NCI-H2227 (cell line): ENCODE data around the gene SH3BP5.

Experiments used
- DNase-seq: peaks from one replicate; lab custom pipeline; 2025; ENCODE audit not compliant: unreplicated experiment; lab: John Stamatoyannopoulos, UW

Gene SH3BP5

GRCh38 chr3:15300323-15301078, 31.9 kb downstream of the SH3BP5 start:
- no peak for DNase-seq

GRCh38 chr3:15299036-15299435, 33.4 kb downstream of the SH3BP5 start:
- no peak for DNase-seq

- no peak for DNase-seq
Observed at GRCh38 chr3:15298504-15298903, 33.9 kb downstream of the SH3BP5 start.

- no peak for DNase-seq
Observed at GRCh38 chr3:15297608-15298350, 34.6 kb downstream of the SH3BP5 start.

GRCh38 chr3:15295506-15295905, 36.9 kb downstream of the SH3BP5 start:
- no peak for DNase-seq

GRCh38 chr3:15294929-15295328, 37.5 kb downstream of the SH3BP5 start:
- no peak for DNase-seq

GRCh38 chr3:15292765-15293522, 39.4 kb downstream of the SH3BP5 start:
- no peak for DNase-seq

- no peak for DNase-seq
Observed at GRCh38 chr3:15291589-15292541, 40.5 kb downstream of the SH3BP5 start.

GRCh38 chr3:15290736-15291135, 41.6 kb downstream of the SH3BP5 start:
- DNase-seq = no peak

- no peak for DNase-seq
Observed at GRCh38 chr3:15289661-15290060, 42.7 kb downstream of the SH3BP5 start.

- DNase-seq = no peak
Observed at GRCh38 chr3:15288331-15289035, 43.9 kb downstream of the SH3BP5 start.

- no peak for DNase-seq
Observed at GRCh38 chr3:15287565-15288330, 44.6 kb downstream of the SH3BP5 start.

GRCh38 chr3:15286022-15286421, 46.4 kb downstream of the SH3BP5 start:
- DNase-seq = no peak

- DNase-seq = no peak
Observed at GRCh38 chr3:15284121-15284889, 48.1 kb downstream of the SH3BP5 start.

GRCh38 chr3:15283702-15284101, 48.7 kb downstream of the SH3BP5 start:
- no peak for DNase-seq

GRCh38 chr3:15281817-15282216, 50.6 kb downstream of the SH3BP5 start:
- DNase-seq = no peak

- no peak for DNase-seq
Observed at GRCh38 chr3:15280853-15281532, 51.4 kb downstream of the SH3BP5 start.
